HEK293T (cell line): ENCODE results near the gene MICU1.

Source experiments
- SP1 ChIP-seq: fragments of 450-650 bp; IDR thresholded peaks from 2 replicates; pipeline ENCODE4 v1.6.1; 2017
- SUZ12 ChIP-seq: fragments of 450-650 bp; IDR thresholded peaks from 2 replicates; pipeline ENCODE4 v1.6.1; 2016; ENCODE audit warnings: mild to moderate bottlenecking

GRCh38 chr10:72385724-72386123, 240.2 kb downstream of the MICU1 start:
- no peak for TF ChIP-seq SUZ12
- no peak for TF ChIP-seq SP1
